COLO829 (cell line): Measurements from ENCODE around the gene PAX5.

Source experiments
- DNase-seq: peaks from one replicate; pipeline ENCODE4 v3.0.0; 2012; ENCODE audit warnings: low spot score

The PAX5 gene

GRCh38 chr9:37025071-37025822, 8.8 kb downstream of the PAX5 start:
- no peak for DNase-seq

- no peak for DNase-seq
These were observed 16.5 kb downstream of the PAX5 start for GRCh38 chr9:37017546-37017945.

- DNase-seq, result no peak
These were observed 22.5 kb downstream of the PAX5 start for GRCh38 chr9:37011530-37011929.

GRCh38 chr9:37010976-37011375, 23.1 kb downstream of the PAX5 start:
- no peak for DNase-seq

GRCh38 chr9:37010180-37010579, 23.9 kb downstream of the PAX5 start:
- DNase-seq, result no peak

- no peak for DNase-seq
These were observed 26.8 kb downstream of the PAX5 start for GRCh38 chr9:37007295-37007694.

GRCh38 chr9:37005517-37006140, 28.4 kb downstream of the PAX5 start:
- DNase-seq, result no peak

- no peak for DNase-seq
These were observed 29.6 kb downstream of the PAX5 start for GRCh38 chr9:37004424-37004935.

GRCh38 chr9:37002413-37003217, 31.5 kb downstream of the PAX5 start:
- no peak for DNase-seq

GRCh38 chr9:37002036-37002412, 32.0 kb downstream of the PAX5 start:
- no peak for DNase-seq

GRCh38 chr9:37001459-37001858, 32.6 kb downstream of the PAX5 start:
- no peak for DNase-seq

- DNase-seq, result no peak
These were observed 34.2 kb downstream of the PAX5 start for GRCh38 chr9:36999728-37000333.

GRCh38 chr9:36997414-36997813, 36.7 kb downstream of the PAX5 start:
- DNase-seq, result no peak

- no peak for DNase-seq
These were observed 37.4 kb downstream of the PAX5 start for GRCh38 chr9:36996706-36997086.

GRCh38 chr9:36995927-36996705, 38.0 kb downstream of the PAX5 start:
- peak; percentile 70 for DNase-seq

- DNase-seq, result no peak
These were observed 39.9 kb downstream of the PAX5 start for GRCh38 chr9:36993933-36994764.

GRCh38 chr9:36992501-36993316, 41.4 kb downstream of the PAX5 start:
- DNase-seq, result no peak

GRCh38 chr9:36991516-36992134, 42.4 kb downstream of the PAX5 start:
- DNase-seq, result peak; percentile 64

- no peak for DNase-seq
These were observed 45.2 kb downstream of the PAX5 start for GRCh38 chr9:36988848-36989247.
